ENCODE data around the gene VAV3. TPM values are rescaled to one million over a fixed set of nuclear protein-coding genes. Genes with fewer than 3 reads are reported as not detected.

VAV3 gene
- total and polyA plus RNA-seq, 2 of the 13 experiments (the other 11 are each of a cell fraction or from before 2014, with no cell fraction given), result 15.9 to 29.8 TPM

- POLR2A ChIA-PET, result no interaction called here
- TF ChIP-seq MXD1 (CRISPR knock-in tag; IDR thresholded peaks at IDR 0.05) (no peak), MYNN (CRISPR knock-in tag; IDR thresholded peaks at IDR 0.05; ENCODE audit: low read depth) (no peak), HIVEP1 (CRISPR knock-in tag; IDR thresholded peaks at IDR 0.05) (no peak), ZNF367 (CRISPR knock-in tag; IDR thresholded peaks at IDR 0.05; ENCODE audit: borderline replicate concordance) (no peak), ZNF616 (CRISPR knock-in tag; IDR thresholded peaks at IDR 0.05; ENCODE audit: low read depth) (no peak), SP5 (CRISPR knock-in tag; IDR thresholded peaks at IDR 0.05; ENCODE audit: borderline replicate concordance, low read depth) (no peak)
- no peak overlapping the region for H3K4me2 ChIP-seq (ENCODE audit: low read depth, low read length)
- ATAC-seq, result no peak
- H3K4me3 ChIP-seq (replicated peaks in 1 of 3; ENCODE audit: insufficient read depth in 1 of 3, low read depth in 2 of 3, low read length in 3 of 3), result no peak overlapping the region
- H2AFZ ChIP-seq (ENCODE audit: low read length), result no peak overlapping the region
- H3K27ac ChIP-seq (ENCODE audit: extremely low read length, insufficient read depth, low read length), result no peak overlapping the region
- H3K79me2 ChIP-seq (ENCODE audit: insufficient read depth, low read length), result no peaks in the 10 kb centered on the region
- no peak overlapping the region for H3K9ac ChIP-seq (ENCODE audit: insufficient read depth, low read depth, low read length)
- in situ Hi-C loops (cut with HindIII; ENCODE audit: extremely low pct_ligation_motif_present, low pct_unique_long_range_greater_than_20kb), result no loop called here
- H4K20me1 ChIP-seq (ENCODE audit: insufficient read depth, low read length), result no peaks in the 10 kb centered on the region
- no peak for FAIRE-seq
- BruUV-seq (replicated peaks), result no TSS peak
- H3K4me1 ChIP-seq (ENCODE audit: insufficient read depth, low read length), result no peaks in the 10 kb centered on the region
- no peak for DNase-seq (ENCODE audit: low spot score)
- intact Hi-C loops (cut with micrococcal nuclease; ENCODE audit: unreplicated experiment), result no loop called here
- no peaks in the 10 kb centered on the region for H3K9me3 ChIP-seq (ENCODE audit: low read length)
- no peaks in the 10 kb centered on the region for H3K27me3 ChIP-seq (ENCODE audit: control insufficient read depth in 1 of 2, insufficient read depth in 2 of 2, low read length in 2 of 2)
- WGBS (ENCODE audit: low lambda C conversion rate), result 0% methylated on average over 2 of the region's 2 CpGs
- CTCF ChIA-PET (ENCODE audit: low intra/inter-chr PET ratio, low total read pairs), result no interaction called here
- H3K36me3 ChIP-seq (replicated peaks in 1 of 2; ENCODE audit: control insufficient read depth in 1 of 2, insufficient read depth in 2 of 2, low read length in 2 of 2), result no peaks in the 10 kb centered on the region
These were observed 93.7 kb downstream of the VAV3 start for GRCh38 chr1:107871259-107871658.

GRCh38 chr1:107870696-107871095 lies 94.3 kb downstream of the VAV3 start:
- in situ Hi-C loops (cut with HindIII; ENCODE audit: extremely low pct_ligation_motif_present, low pct_unique_long_range_greater_than_20kb), result no loop called here
- H3K4me2 ChIP-seq (ENCODE audit: low read depth, low read length), result no peak overlapping the region
- no peaks in the 10 kb centered on the region for H3K4me1 ChIP-seq (ENCODE audit: insufficient read depth, low read length)
- no peaks in the 10 kb centered on the region for H4K20me1 ChIP-seq (ENCODE audit: insufficient read depth, low read length)
- no peak for FAIRE-seq
- no peaks in the 10 kb centered on the region for H3K79me2 ChIP-seq (ENCODE audit: insufficient read depth, low read length)
- ChIA-PET CTCF (ENCODE audit: low intra/inter-chr PET ratio, low total read pairs) (no interaction called here), POLR2A (no interaction called here)
- no peak overlapping the region for H2AFZ ChIP-seq (ENCODE audit: low read length)
- no peak overlapping the region for H3K9ac ChIP-seq (ENCODE audit: insufficient read depth, low read depth, low read length)
- H3K27ac ChIP-seq (ENCODE audit: extremely low read length, insufficient read depth, low read length), result no peak overlapping the region
- BruUV-seq (replicated peaks), result no TSS peak
- H3K27me3 ChIP-seq (ENCODE audit: control insufficient read depth in 1 of 2, insufficient read depth in 2 of 2, low read length in 2 of 2), result no peaks in the 10 kb centered on the region
- TF ChIP-seq ZNF580 (CRISPR knock-in tag; IDR thresholded peaks at IDR 0.05; ENCODE audit: borderline replicate concordance, low read depth) (no peak), SMAD3 (CRISPR knock-in tag; IDR thresholded peaks at IDR 0.05) (no peak), PRMT3 (CRISPR knock-in tag; IDR thresholded peaks at IDR 0.05; ENCODE audit: borderline replicate concordance, low read depth) (no peak), ZNF660 (CRISPR knock-in tag; IDR thresholded peaks at IDR 0.05; ENCODE audit: borderline replicate concordance, low read depth) (no peak), ZFP36 (IDR thresholded peaks at IDR 0.05; ENCODE audit: borderline replicate concordance, low read depth, low read length, partially characterized antibody) (no peak), ZNF383 (CRISPR knock-in tag; IDR thresholded peaks at IDR 0.05; ENCODE audit: borderline replicate concordance) (no peak)
- 7% methylated on average over 3 of the region's 3 CpGs for WGBS (ENCODE audit: low lambda C conversion rate)
- H3K9me3 ChIP-seq (ENCODE audit: low read length), result no peaks in the 10 kb centered on the region
- intact Hi-C loops (cut with micrococcal nuclease; ENCODE audit: unreplicated experiment), result no loop called here
- DNase-seq (ENCODE audit: low spot score), result no peak
- no peak for ATAC-seq
- H3K4me3 ChIP-seq (replicated peaks in 1 of 3; ENCODE audit: insufficient read depth in 1 of 3, low read depth in 2 of 3, low read length in 3 of 3), result no peak overlapping the region
- H3K36me3 ChIP-seq (replicated peaks in 1 of 2; ENCODE audit: control insufficient read depth in 1 of 2, insufficient read depth in 2 of 2, low read length in 2 of 2), result no peaks in the 10 kb centered on the region
